ENCODE results near the gene EXOC1L. TPM values are rescaled to one million over a fixed set of nuclear protein-coding genes. Genes with fewer than 3 reads are reported as not detected.

EXOC1L gene
- total RNA-seq, 1 donor from 2014 or later, result not detected

DNA sequence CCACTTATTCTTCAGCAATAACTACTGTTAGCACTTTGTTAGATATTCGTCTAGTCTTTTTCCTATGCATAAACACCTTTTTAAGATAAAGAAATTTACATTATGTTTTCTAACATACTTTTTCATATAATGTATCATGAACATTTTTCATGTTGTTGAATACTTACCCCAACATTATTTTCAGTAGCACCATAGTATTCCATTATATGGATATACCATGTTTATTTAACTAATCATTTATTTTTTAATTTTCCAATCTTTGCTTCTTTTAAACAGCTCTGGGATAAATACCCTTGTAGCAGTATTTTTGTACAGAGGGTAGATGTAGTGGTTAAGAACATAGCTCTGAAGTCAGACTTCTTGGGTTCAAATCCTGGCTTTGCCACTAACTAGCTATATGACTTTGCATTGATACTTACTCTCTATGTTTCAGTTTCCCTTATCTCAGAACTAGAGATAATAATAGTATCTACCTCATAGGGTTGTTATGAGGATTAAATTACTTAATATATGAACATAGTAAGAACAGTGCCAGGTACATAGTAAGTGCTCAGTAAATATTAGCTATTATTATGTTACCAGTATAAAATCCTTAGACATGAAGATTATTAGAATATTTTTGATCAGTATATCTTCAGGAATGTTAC, 45.1 kb downstream of the EXOC1L start:
- no peak overlapping the region for H3K4me3 Mint-ChIP-seq (ENCODE audit: unreplicated experiment)
- H3K4me1 Mint-ChIP-seq (ENCODE audit: unreplicated experiment), result no peaks in the 10 kb centered on the region
- peaks cover 17% of the 10 kb centered on the region for H3K36me3 Mint-ChIP-seq (ENCODE audit: low read depth, unreplicated experiment)
- no peak for DNase-seq (ENCODE audit: low spot score)
- TF ChIP-seq, protein P1, sequence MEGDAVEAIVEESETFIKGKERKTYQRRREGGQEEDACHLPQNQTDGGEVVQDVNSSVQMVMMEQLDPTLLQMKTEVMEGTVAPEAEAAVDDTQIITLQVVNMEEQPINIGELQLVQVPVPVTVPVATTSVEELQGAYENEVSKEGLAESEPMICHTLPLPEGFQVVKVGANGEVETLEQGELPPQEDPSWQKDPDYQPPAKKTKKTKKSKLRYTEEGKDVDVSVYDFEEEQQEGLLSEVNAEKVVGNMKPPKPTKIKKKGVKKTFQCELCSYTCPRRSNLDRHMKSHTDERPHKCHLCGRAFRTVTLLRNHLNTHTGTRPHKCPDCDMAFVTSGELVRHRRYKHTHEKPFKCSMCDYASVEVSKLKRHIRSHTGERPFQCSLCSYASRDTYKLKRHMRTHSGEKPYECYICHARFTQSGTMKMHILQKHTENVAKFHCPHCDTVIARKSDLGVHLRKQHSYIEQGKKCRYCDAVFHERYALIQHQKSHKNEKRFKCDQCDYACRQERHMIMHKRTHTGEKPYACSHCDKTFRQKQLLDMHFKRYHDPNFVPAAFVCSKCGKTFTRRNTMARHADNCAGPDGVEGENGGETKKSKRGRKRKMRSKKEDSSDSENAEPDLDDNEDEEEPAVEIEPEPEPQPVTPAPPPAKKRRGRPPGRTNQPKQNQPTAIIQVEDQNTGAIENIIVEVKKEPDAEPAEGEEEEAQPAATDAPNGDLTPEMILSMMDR (IDR thresholded peaks at IDR 0.05; ENCODE audit: unreplicated experiment), result no peak
- peaks cover 1% of the 10 kb centered on the region for H3K27me3 Mint-ChIP-seq (ENCODE audit: unreplicated experiment)
- H3K27ac Mint-ChIP-seq (ENCODE audit: unreplicated experiment), result no peak overlapping the region
- H3K9me3 Mint-ChIP-seq (ENCODE audit: unreplicated experiment), result no peaks in the 10 kb centered on the region

DNA sequence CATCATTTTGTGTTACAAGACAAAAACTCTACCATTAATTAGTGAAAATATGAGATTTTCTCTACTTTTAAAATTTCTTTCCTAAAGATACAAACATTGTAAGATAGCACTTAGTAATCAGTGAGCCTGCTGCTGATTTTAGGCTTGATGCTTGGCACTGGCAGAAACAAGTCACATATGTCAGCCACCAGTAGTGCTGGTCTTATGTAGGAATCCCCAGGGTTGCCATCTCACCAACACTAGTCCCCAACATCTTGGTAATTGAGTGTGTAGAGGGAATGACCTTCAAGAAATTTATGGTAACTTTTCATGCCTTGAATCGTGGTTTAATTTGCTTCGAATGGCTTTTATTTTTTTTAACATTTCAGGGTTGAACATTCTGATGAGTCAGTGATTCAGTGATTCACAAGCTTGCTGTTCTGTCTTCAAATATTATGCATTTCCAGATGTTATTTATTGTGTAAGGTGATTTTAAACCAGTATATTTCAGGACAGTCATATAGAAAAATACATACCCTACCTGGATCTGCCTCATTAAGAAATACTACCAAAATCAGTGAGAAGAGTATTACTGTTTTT, 45.7 kb downstream of the EXOC1L start:
- no peak overlapping the region for H3K4me3 Mint-ChIP-seq (ENCODE audit: unreplicated experiment)
- peaks cover 1% of the 10 kb centered on the region for H3K27me3 Mint-ChIP-seq (ENCODE audit: unreplicated experiment)
- no peaks in the 10 kb centered on the region for H3K4me1 Mint-ChIP-seq (ENCODE audit: unreplicated experiment)
- H3K9me3 Mint-ChIP-seq (ENCODE audit: unreplicated experiment), result no peaks in the 10 kb centered on the region
- DNase-seq (ENCODE audit: low spot score), result no peak
- TF ChIP-seq, protein P1 (IDR thresholded peaks at IDR 0.05; ENCODE audit: unreplicated experiment), result no peak
- no peak overlapping the region for H3K27ac Mint-ChIP-seq (ENCODE audit: unreplicated experiment)
- H3K36me3 Mint-ChIP-seq (ENCODE audit: low read depth, unreplicated experiment), result peaks cover 20% of the 10 kb centered on the region

DNA sequence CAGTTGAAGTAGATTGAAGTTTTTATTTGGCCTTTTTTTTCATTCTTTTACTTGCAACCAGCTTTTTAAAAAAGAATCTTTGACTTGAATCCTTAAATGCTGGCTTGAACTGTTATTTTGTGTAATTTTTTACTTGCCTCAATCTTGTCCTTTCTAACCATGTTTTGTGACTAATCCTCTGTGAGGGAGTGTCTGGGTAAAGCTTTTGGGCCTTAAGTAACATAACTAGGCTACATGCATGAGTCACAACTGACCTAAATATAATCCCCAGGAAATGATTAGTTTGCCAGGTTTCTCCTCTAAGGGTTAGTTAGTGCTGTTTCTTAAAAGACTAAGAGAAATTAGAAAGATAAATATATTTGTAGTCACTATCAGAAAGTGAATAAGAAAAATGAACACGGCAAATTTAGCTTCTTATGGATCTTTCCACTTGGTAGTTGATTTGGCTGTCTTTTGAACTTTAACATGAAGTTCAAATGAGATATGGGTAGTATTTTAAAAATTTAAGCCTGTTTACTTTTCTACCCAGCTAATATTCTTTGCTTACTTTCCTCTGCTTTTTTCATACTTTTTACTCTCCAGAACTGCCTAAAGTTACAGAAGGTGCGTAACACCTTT, 46.8 kb downstream of the EXOC1L start:
- peak overlapping the region; percentile 25 for H3K27ac Mint-ChIP-seq (ENCODE audit: unreplicated experiment)

GRCh38 chr4:55866973-55867574, 47.5 kb downstream of the EXOC1L start:
- H3K4me1 Mint-ChIP-seq (ENCODE audit: unreplicated experiment), result no peaks in the 10 kb centered on the region
- peaks cover 1% of the 10 kb centered on the region for H3K27me3 Mint-ChIP-seq (ENCODE audit: unreplicated experiment)
- no peaks in the 10 kb centered on the region for H3K9me3 Mint-ChIP-seq (ENCODE audit: unreplicated experiment)
- H3K4me3 Mint-ChIP-seq (ENCODE audit: unreplicated experiment), result no peak overlapping the region
- TF ChIP-seq, protein P1 (IDR thresholded peaks at IDR 0.05; ENCODE audit: unreplicated experiment), result peak; percentile 88
- DNase-seq (ENCODE audit: low spot score), result no peak
- peaks cover 14% of the 10 kb centered on the region for H3K36me3 Mint-ChIP-seq (ENCODE audit: low read depth, unreplicated experiment)
- H3K27ac Mint-ChIP-seq (ENCODE audit: unreplicated experiment), result peak overlapping the region; percentile 25

More for the DNA sequence above, 46.8 kb downstream of the EXOC1L start:
- peaks cover 1% of the 10 kb centered on the region for H3K27me3 Mint-ChIP-seq (ENCODE audit: unreplicated experiment)
- no peak for DNase-seq (ENCODE audit: low spot score)
- H3K36me3 Mint-ChIP-seq (ENCODE audit: low read depth, unreplicated experiment), result peaks cover 15% of the 10 kb centered on the region
- H3K4me1 Mint-ChIP-seq (ENCODE audit: unreplicated experiment), result no peaks in the 10 kb centered on the region
- TF ChIP-seq, protein P1 (IDR thresholded peaks at IDR 0.05; ENCODE audit: unreplicated experiment), result no peak
- no peak overlapping the region for H3K4me3 Mint-ChIP-seq (ENCODE audit: unreplicated experiment)
- no peaks in the 10 kb centered on the region for H3K9me3 Mint-ChIP-seq (ENCODE audit: unreplicated experiment)

Measured in endothelial cell (in vitro differentiated cells).